Neural cell (in vitro differentiated cells): Measurements from ENCODE around the gene TMEM207.

ENCODE experiments used
- EP300 ChIP-seq: fragments of 450-650 bp; conservative IDR thresholded peaks from 2 replicates; pipeline ENCODE4 v1.6.1; 2014; ENCODE audit warnings: antibody characterized with exemption, mild to moderate bottlenecking, moderate library complexity; ENCODE audit not compliant: poor library complexity, severe bottlenecking
- EZH2 ChIP-seq: fragments of 200-600, 300-800 bp; shearing (Covaris generic), sonication (generic); IDR thresholded peaks from 2 replicates; pipeline ENCODE4 v1.6.1; 2014; ENCODE audit warnings: antibody characterized with exemption, low read length, borderline replicate concordance, mild to moderate bottlenecking; ENCODE audit not compliant: insufficient read depth, poor library complexity, severe bottlenecking
- TF ChIP-seq, protein P1 (sequence below): fragments of 450-650 bp; IDR thresholded peaks from 2 replicates; pipeline ENCODE4 v1.5.1; 2014; ENCODE audit warnings: antibody characterized with exemption, mild to moderate bottlenecking, moderate library complexity; ENCODE audit not compliant: poor library complexity, severe bottlenecking

DNA sequence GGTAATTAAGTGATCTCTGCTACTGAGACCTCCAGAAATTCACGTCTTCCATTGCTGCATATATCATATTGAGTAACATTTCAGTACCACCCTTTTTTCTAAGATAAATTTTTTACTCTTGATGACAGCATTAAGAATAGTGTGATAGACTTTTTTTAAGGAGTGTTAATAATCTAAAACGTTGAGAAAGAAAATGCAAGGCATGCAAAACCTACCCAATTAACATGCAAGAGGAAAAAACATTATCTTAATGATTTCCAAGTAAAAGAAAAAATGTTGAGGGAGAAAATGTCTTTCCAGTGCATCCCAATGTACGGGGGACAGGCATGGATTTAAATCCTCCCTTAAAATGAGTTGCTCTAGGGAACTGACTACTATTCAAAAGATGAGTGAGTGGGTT is 61.0 kb downstream of the TMEM207 start:
- TF ChIP-seq, protein P1, sequence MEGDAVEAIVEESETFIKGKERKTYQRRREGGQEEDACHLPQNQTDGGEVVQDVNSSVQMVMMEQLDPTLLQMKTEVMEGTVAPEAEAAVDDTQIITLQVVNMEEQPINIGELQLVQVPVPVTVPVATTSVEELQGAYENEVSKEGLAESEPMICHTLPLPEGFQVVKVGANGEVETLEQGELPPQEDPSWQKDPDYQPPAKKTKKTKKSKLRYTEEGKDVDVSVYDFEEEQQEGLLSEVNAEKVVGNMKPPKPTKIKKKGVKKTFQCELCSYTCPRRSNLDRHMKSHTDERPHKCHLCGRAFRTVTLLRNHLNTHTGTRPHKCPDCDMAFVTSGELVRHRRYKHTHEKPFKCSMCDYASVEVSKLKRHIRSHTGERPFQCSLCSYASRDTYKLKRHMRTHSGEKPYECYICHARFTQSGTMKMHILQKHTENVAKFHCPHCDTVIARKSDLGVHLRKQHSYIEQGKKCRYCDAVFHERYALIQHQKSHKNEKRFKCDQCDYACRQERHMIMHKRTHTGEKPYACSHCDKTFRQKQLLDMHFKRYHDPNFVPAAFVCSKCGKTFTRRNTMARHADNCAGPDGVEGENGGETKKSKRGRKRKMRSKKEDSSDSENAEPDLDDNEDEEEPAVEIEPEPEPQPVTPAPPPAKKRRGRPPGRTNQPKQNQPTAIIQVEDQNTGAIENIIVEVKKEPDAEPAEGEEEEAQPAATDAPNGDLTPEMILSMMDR, result no peak
- TF ChIP-seq EP300, result no peak
- no peak for TF ChIP-seq EZH2
